Esophagus squamous epithelium (tissue), 4 donors: ENCODE data around the gene SIX2.

Experiments used
- POLR2A ChIP-seq, 4 donors: fragments of 450-650 bp; IDR thresholded peaks; one replicate each; pipeline ENCODE4 v1.6.1; 2017; ENCODE audit warnings: antibody characterized with exemption in 4 of 4, mild to moderate bottlenecking in 4 of 4, moderate library complexity in 3 of 4
- TF ChIP-seq, protein P1 (sequence below), 6 experiments: fragments of 450-650 bp in 4 of 6; fragments of 200-600 bp in 2 of 6; sonication (generic) in 2 of 6; IDR thresholded peaks; one replicate each; pipeline ENCODE4 v1.5.1; 2016 to 2019; ENCODE audit warnings: antibody characterized with exemption in 6 of 6, mild to moderate bottlenecking in 4 of 6, moderate library complexity in 4 of 6

DNA sequence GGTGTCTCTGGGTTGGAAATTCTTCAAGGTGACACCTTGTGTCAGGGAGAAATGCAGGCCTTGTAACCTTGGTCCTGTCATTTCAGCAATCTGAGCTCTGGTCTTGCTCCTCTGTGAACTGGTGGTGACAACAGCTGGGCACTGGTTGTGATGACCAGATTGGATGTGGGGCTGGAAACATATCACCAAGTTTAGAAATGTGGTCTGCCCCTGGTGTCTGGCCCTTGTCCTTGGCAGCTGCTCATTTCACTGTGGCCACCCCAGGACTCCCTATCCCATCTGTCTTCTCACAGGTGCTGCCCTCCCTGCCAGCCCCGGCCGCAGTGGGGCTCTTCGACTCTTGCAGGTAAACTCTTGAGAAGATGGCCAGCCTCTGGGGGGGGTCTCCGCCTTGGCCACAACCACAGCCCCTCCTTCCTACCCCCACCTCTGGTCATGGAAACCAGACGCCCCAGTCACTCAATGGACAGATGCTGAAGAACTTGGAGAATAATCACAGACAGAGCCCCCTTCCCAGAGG is 47.0 kb downstream of the SIX2 start:
- TF ChIP-seq, protein P1, sequence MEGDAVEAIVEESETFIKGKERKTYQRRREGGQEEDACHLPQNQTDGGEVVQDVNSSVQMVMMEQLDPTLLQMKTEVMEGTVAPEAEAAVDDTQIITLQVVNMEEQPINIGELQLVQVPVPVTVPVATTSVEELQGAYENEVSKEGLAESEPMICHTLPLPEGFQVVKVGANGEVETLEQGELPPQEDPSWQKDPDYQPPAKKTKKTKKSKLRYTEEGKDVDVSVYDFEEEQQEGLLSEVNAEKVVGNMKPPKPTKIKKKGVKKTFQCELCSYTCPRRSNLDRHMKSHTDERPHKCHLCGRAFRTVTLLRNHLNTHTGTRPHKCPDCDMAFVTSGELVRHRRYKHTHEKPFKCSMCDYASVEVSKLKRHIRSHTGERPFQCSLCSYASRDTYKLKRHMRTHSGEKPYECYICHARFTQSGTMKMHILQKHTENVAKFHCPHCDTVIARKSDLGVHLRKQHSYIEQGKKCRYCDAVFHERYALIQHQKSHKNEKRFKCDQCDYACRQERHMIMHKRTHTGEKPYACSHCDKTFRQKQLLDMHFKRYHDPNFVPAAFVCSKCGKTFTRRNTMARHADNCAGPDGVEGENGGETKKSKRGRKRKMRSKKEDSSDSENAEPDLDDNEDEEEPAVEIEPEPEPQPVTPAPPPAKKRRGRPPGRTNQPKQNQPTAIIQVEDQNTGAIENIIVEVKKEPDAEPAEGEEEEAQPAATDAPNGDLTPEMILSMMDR (IDR thresholded peaks at IDR 0.05): no peak
- no peak for TF ChIP-seq POLR2A (IDR thresholded peaks at IDR 0.05)
